HUES64 (cell line): ENCODE measurements around the gene NKPD1.
A peak's percentile ranks its signal among the peaks of the same experiment; 100 is the strongest.

Source experiments
- H3K27ac ChIP-seq: 2 replicates; pipeline ENCODE4 v1.7.0; 2013; ENCODE audit warnings: low read depth, low read length, inconsistent platforms
- H3K27me3 ChIP-seq: 2 replicates; pipeline ENCODE4 v1.6.1; 2013; ENCODE audit warnings: mild to moderate bottlenecking, low read length; ENCODE audit not compliant: insufficient read depth
- H3K36me3 ChIP-seq: 2 replicates; pipeline ENCODE4 v1.6.1; 2013; ENCODE audit warnings: mild to moderate bottlenecking, low read length; ENCODE audit not compliant: insufficient read depth
- H3K4me1 ChIP-seq: 2 replicates; pipeline ENCODE4 v1.6.1; 2013; ENCODE audit warnings: mild to moderate bottlenecking, low read length, moderate library complexity; ENCODE audit not compliant: insufficient read depth
- H3K4me3 ChIP-seq: 2 replicates; pipeline ENCODE4 v1.5.1; 2013; ENCODE audit warnings: mild to moderate bottlenecking, low read length, moderate library complexity
- H3K9ac ChIP-seq: 2 replicates; pipeline ENCODE4 v1.6.1; 2013; ENCODE audit warnings: mild to moderate bottlenecking, low read depth, low read length
- H3K9me3 ChIP-seq: 2 replicates; pipeline ENCODE4 v1.6.1; 2013; ENCODE audit warnings: low read depth, low read length; ENCODE audit not compliant: insufficient read depth
- WGBS: fragments of 150-250, 120-280 bp; methylation state at CpG from one replicate; pipeline ENCODE4 v1.1.7; 2013; ENCODE audit warnings: missing lambda C conversion rate; 5-methylcytosine and 5-hydroxymethylcytosine counted together

NKPD1 gene

DNA sequence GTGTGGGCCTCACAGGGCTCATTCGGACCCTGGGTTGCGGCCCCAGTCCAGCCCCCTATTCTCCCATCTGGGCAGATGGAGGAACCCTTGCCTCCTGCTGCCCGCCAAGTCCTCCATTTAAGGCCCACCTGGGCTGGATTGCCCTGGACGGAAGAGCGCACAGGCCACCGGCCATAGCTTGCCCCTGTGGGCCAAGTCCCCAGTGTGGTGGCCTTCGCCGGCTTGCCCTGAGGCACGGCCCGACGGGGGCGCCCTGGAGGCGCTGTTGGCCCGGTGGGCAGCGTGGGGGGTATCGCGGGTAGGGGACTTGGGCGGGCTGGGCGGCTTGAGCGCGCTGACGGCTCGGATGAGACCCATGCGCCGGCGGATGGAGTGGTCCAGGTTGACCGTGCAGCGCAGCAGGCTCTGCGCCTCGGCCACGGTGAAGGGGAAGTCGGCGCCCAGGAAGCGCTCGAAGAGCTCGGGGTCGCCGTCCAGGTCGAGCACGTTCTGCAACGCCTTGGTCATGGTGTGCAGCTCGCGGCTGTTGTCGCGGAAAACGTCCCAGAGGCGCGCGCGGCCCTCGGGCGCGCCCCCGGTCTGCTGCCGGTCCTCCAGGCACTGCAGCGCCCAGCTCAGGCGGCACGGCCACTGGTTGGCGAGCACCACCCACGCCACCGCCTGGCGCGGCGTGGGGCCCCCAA is 8.8 kb downstream of the NKPD1 start:
- 92% methylated on average over 64 of the region's 64 CpGs for WGBS
- H3K27ac ChIP-seq: no peak overlapping the region
- H3K9ac ChIP-seq: no peak overlapping the region
- H3K9me3 ChIP-seq: no peaks in the 10 kb centered on the region
- H3K4me1 ChIP-seq: 0 out of 2 replicates have a peak, but pooled peaks cover 5% of the 10 kb centered on the region
- peaks cover 33% of the 10 kb centered on the region for H3K27me3 ChIP-seq
- peak overlapping the region; percentile 6; the same call in 1 of the 2 replicates for H3K4me3 ChIP-seq
- H3K36me3 ChIP-seq: no peaks in the 10 kb centered on the region

DNA sequence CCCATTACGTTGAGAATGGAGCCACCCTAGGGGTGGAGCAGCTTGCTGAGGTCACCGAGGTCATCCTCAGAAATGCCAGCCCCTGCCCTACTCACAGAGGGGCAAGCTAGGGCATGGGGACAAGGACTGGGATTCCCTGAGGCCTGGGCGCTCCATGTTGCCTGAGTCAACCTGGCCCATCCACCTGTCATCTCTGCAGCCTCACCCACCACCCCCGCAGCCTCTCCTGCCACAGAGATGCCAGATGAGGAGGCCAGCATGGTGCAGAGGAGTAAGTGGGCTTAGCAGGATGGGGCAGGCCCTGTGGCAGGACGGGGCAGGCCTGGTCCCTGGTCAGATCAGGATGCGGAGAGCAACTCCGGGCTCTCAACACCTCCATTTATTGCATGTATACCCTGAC is 9.5 kb downstream of the NKPD1 start:
- Histone ChIP-seq H3K4me1 (0 out of 2 replicates have a peak, but pooled peaks cover 5% of the 10 kb centered on the region), H3K27me3 (peaks cover 33% of the 10 kb centered on the region), H3K36me3 (no peaks in the 10 kb centered on the region), H3K9me3 (no peaks in the 10 kb centered on the region), H3K9ac (no peak overlapping the region), H3K27ac (no peak overlapping the region), H3K4me3 (no peak overlapping the region)
- WGBS: 94% methylated on average over 7 of the region's 7 CpGs

DNA sequence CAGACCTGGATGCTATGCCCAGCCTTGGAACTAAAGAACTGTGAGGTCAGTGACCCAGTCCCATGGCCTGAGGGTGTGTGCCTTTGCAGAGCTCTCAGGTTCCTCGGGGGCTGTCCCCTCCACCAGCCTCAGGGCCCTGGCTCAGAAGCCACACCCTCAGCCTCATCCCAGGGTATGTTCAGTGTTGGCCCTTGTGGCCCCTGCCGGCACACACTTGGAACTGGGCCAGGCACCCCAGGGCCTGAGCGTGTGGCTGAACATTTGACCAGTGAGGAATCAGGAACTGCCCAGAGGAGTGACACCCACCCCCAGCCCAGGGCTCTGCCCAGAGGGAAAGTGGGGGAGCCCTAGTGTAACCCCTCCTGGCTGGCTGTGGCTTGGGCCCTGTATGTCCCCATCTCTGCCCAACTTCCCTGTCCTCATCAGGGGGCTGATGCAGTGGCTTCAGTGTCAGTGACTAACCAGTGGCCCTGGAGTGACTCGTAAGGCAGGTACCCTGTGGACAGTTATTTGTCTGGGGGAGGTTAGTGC is 10.0 kb downstream of the NKPD1 start:
- no peak overlapping the region for H3K9ac ChIP-seq
- 84% methylated on average over 4 of the region's 4 CpGs for WGBS

DNA sequence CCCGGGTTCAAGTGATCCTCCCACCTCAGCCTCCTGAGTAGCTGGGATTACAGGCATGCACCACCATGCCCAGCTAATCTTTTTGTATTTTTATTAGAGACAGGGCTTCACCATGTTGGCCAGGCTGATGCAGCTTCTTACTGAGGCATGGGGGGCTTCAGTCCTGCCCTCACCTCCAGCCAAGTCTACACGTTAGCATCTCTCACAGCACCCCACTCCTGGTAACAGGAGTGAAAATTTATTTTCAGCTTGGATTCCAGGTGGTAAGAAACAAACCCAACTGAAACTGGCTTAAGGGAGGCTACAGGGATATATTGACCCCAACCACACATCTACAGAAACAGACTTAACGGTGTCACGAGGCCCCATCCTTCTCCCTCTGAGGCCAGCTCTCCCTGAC is 10.6 kb downstream of the NKPD1 start:
- Histone ChIP-seq H3K4me1 (0 out of 2 replicates have a peak, but pooled peaks cover 5% of the 10 kb centered on the region), H3K9me3 (no peaks in the 10 kb centered on the region), H3K27ac (no peak overlapping the region), H3K27me3 (peaks cover 33% of the 10 kb centered on the region), H3K36me3 (no peaks in the 10 kb centered on the region), H3K9ac (no peak overlapping the region), H3K4me3 (no peak overlapping the region)
- WGBS: 94% methylated on average over 4 of the region's 4 CpGs

More for the DNA sequence above, 10.0 kb downstream of the NKPD1 start:
- Histone ChIP-seq H3K4me3 (no peak overlapping the region), H3K27ac (no peak overlapping the region), H3K36me3 (no peaks in the 10 kb centered on the region), H3K9me3 (no peaks in the 10 kb centered on the region), H3K27me3 (peaks cover 33% of the 10 kb centered on the region), H3K4me1 (0 out of 2 replicates have a peak, but pooled peaks cover 5% of the 10 kb centered on the region)

DNA sequence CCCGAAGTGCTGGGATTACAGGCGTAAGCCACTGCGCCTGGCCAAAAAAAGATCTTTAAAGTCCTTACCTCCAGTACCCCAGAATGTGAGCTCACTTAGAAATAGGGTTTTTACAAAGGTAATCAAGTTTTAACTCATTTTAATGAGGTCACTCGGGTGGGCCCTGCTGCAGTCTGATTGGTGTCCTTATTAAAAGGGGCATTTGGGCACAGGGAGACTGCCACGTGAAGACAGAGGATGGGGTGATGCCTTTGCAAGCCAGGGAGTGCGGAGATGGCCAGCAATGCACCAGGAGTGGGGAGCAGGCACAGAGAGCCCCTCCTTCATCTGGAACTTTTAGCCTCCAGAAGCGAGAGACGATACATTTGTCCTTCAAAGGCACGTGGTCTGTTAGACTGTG is 11.7 kb downstream of the NKPD1 start:
- Histone ChIP-seq H3K27me3 (peaks cover 29% of the 10 kb centered on the region), H3K4me1 (0 out of 2 replicates have a peak, but pooled peaks cover 3% of the 10 kb centered on the region), H3K4me3 (no peak overlapping the region), H3K36me3 (no peaks in the 10 kb centered on the region), H3K27ac (no peak overlapping the region), H3K9me3 (no peaks in the 10 kb centered on the region), H3K9ac (no peak overlapping the region)
- WGBS: 94% methylated on average over 9 of the region's 9 CpGs

DNA sequence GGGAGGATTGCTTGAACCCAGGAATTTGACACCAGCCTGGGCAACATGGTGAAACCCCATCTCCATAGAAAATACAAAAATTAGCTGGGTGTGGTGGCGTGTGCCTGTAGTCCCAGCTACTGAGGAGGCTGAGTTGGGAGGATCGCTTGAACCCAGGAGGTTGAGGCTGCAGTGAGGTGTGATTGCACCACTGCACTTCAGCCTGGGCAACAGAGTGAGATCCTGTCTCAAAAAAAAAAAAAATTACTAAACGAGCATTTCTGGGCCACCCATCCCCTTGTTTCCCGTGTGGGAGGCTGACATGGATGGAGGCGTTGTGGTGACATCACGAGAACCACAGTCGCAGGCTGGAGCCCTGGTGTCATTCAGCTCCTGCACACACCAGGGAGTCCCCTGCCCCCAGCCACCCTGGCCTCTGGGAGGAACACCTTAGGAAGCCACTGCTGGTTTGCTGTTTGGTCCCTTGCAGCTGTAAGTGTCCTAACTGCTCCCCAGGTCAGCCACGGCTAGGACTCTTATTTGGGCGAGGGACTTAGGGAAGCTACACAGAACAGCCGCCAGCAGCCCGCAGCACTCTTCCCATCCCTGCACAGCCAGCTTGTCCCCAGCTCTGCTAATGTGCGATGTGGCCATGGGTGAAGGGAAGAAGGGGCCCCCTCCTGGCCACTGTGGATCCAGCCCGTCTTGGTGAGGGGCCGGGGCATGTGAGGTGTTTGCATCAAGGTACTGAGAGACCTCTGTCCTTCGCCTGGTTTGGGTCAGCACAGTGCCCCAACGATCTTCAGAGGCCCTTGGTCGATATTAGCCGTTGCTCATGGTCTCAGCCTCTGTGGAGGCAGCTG is 12.7 kb downstream of the NKPD1 start:
- WGBS: 89% methylated on average over 18 of the region's 18 CpGs
- Histone ChIP-seq H3K4me3 (no peak overlapping the region), H3K4me1 (no peaks in the 10 kb centered on the region), H3K27ac (no peak overlapping the region), H3K9ac (no peak overlapping the region), H3K36me3 (peaks cover 1% of the 10 kb centered on the region; the same call in 1 of the 2 replicates), H3K27me3 (peaks cover 18% of the 10 kb centered on the region), H3K9me3 (no peaks in the 10 kb centered on the region)

DNA sequence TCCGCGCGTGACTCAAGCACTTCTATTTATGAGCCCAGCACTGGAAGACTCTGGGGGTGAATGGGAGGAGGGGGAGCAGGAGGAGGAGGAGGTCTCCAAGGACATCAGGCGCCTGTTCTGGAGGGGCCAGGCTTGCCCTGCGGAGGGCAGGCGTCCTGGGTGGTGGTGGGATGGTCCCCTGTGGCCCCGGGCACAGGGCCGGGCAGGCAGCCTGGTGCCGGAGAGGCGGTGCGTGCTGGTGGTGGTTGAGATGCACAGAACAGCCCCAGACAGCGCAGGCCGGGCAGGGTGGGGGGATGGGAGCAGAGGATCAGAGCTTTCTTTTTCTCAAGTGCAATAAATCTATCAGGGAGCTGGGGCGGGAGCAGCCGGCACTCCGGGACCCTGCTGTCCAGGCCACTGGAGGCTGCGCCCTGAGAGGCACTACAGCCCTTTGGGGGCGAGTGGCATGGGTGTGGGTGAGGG is 14.0 kb downstream of the NKPD1 start:
- Histone ChIP-seq H3K4me1 (no peaks in the 10 kb centered on the region), H3K9ac (no peak overlapping the region), H3K27me3 (peaks cover 5% of the 10 kb centered on the region; the same call in 1 of the 2 replicates), H3K4me3 (no peak overlapping the region), H3K9me3 (no peaks in the 10 kb centered on the region), H3K36me3 (peaks cover 12% of the 10 kb centered on the region), H3K27ac (no peak overlapping the region)
- 97% methylated on average over 18 of the region's 18 CpGs for WGBS

DNA sequence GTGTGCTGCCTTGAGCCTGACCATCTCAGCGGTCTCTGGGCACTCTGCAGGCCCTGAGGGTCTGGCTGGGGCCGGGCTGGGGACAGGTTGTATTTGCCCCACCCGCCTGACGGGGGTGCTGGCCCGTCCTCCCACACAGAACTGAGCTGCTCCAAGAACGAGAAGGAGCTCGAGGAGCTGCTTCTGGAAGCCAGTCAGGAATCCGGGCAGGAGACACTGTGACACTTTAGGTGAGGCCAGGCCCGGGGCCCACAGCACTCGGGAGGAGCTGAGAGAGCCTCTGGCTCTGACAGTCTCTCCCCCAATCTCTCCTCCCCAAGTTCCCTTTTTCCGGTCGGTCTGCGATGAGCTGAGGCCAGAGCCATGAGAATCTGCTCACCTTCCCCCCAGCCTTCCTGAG is 14.5 kb downstream of the NKPD1 start:
- Histone ChIP-seq H3K9ac (no peak overlapping the region), H3K27ac (no peak overlapping the region), H3K4me1 (no peaks in the 10 kb centered on the region), H3K4me3 (no peak overlapping the region), H3K36me3 (peaks cover 18% of the 10 kb centered on the region), H3K27me3 (no peaks in the 10 kb centered on the region), H3K9me3 (no peaks in the 10 kb centered on the region)
- WGBS: 93% methylated on average over 13 of the region's 13 CpGs

DNA sequence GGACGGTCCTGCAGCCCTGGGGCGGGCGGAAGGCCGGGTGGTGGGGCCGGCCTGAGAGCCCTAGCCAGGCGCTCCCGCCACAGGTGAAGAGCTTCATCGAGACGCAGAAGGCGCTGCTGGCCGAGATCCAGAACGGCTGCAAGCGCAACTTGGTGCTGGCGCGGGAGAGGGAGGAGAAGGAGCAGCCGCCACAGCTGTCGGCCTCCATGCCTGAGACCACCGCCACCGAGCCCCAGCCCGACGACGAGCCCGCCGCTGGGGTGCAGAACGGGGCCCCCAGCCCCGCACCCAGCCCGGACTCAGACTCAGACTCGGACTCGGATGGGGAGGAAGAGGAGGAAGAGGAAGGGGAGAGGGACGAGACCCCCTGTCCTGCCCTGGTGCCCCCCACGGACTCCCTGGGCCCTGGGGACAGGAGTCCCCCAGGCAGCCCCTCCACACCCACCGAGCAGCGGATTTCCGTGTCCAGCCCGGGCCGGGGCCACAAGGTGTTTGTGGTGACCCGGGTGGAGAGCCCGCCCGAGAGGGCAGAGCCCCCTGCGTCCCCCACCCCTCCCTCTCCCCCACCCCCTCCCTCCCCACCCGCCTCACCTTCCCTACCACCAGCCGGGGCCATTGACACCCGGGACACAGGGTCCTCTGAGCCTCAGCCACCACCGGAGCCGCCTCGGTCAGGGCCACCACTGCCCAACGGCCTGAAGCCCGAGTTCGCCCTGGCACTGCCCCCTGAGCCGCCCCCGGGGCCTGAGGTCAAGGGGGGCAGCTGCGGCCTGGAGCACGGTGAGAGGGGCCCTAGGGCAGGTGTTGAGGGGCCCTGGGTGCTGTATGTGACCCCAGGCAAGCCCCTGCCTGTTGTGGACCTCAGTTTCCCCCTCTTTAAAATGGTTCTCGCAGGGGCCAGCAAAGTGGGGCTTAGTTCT is 15.3 kb downstream of the NKPD1 start:
- WGBS: 96% methylated on average over 49 of the region's 54 CpGs
- H3K4me3 ChIP-seq: no peak overlapping the region
- no peak overlapping the region for H3K27ac ChIP-seq
- peaks cover 18% of the 10 kb centered on the region for H3K36me3 ChIP-seq
- no peak overlapping the region for H3K9ac ChIP-seq
- H3K4me1 ChIP-seq: no peaks in the 10 kb centered on the region
- no peaks in the 10 kb centered on the region for H3K9me3 ChIP-seq
- no peaks in the 10 kb centered on the region for H3K27me3 ChIP-seq

DNA sequence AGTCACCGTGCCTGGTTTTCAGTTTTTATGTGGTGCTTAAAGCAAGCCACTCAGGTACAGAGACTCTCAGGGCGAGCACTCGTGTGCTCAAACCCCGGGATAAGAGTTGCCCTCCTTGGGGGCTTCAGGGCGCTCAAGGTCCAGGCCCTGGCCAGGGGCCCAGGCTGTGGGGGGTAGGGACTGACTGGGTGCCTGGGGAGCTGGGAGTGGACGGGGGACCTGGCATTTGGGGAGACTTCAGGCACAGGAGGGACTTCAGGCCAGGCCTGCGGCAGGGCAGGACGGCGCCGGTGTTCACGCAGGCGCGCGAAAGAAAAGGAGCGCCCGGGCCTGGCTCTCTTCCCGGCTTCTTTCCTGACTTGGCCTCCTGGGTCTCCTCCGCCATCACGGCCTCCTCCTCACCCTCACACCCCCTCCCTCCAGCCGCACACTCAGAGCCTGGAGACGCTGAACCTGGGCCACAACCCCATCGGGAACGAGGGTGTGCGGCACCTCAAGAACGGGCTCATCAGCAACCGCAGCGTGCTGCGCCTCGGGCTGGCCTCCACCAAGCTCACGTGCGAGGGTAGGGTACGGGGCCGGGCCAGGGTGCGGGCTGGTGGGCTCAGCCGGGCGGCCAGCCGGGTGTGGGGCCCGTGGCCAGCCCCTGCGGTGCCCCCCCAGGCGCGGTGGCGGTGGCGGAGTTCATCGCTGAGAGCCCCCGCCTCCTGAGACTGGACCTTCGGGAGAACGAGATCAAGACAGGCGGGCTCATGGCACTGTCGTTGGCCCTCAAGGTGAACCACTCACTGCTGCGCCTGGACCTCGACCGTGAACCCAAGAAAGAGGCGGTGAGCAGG is 16.1 kb downstream of the NKPD1 start:
- no peak overlapping the region for H3K4me3 ChIP-seq
- H3K4me1 ChIP-seq: no peaks in the 10 kb centered on the region
- 96% methylated on average over 53 of the region's 53 CpGs for WGBS
- H3K27me3 ChIP-seq: no peaks in the 10 kb centered on the region
- H3K27ac ChIP-seq: no peak overlapping the region
- H3K9ac ChIP-seq: no peak overlapping the region
- H3K36me3 ChIP-seq: peaks cover 18% of the 10 kb centered on the region
- H3K9me3 ChIP-seq: no peaks in the 10 kb centered on the region
